Stomach (tissue), 4 donors: ENCODE data around the gene ALG8.

ENCODE experiments used
- EP300 ChIP-seq: sonication (generic); formaldehyde crosslinking; IDR thresholded peaks from one replicate; pipeline ENCODE4 v1.6.1; 2017; ENCODE audit warnings: antibody characterized with exemption
- POLR2A ChIP-seq, 4 donors: fragments of 450-650 bp; IDR thresholded peaks; one replicate each; pipeline ENCODE4 v1.6.1; 2016; ENCODE audit warnings: antibody characterized with exemption in 4 of 4, control low read depth in 2 of 4, mild to moderate bottlenecking in 1 of 4, moderate library complexity in 1 of 4
- TF ChIP-seq, protein P1 (sequence below), 7 experiments: fragments of 450-650 bp in 4 of 7; fragments of 200-600 bp in 3 of 7; sonication (generic) in 3 of 7; IDR thresholded peaks; one replicate each; pipeline ENCODE4 v1.5.1; 2016 to 2019; ENCODE audit warnings: antibody characterized with exemption in 7 of 7, control low read depth in 2 of 7, mild to moderate bottlenecking in 1 of 7

DNA sequence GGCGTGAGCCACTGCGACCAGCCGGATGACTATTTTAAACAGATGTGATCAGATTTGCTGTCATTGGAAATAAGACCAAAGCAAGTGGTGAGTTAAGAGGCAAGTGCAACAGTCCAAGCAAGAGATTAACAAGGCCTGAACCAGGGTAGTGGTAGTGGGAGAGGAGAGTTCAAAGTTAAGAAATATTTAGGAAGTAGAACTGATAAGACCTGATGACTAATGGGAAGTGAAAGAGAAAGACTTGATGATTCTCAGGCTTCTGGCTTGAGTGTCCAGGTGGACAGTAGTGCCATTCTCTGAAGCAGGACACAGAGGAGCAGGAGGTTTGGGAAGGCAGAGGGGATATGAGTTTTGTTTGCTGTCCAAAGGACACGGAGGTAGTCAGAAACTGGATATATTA, 67.0 kb downstream of the ALG8 start:
- TF ChIP-seq POLR2A (IDR thresholded peaks at IDR 0.05) (no peak), EP300 (no peak)
- TF ChIP-seq, protein P1, sequence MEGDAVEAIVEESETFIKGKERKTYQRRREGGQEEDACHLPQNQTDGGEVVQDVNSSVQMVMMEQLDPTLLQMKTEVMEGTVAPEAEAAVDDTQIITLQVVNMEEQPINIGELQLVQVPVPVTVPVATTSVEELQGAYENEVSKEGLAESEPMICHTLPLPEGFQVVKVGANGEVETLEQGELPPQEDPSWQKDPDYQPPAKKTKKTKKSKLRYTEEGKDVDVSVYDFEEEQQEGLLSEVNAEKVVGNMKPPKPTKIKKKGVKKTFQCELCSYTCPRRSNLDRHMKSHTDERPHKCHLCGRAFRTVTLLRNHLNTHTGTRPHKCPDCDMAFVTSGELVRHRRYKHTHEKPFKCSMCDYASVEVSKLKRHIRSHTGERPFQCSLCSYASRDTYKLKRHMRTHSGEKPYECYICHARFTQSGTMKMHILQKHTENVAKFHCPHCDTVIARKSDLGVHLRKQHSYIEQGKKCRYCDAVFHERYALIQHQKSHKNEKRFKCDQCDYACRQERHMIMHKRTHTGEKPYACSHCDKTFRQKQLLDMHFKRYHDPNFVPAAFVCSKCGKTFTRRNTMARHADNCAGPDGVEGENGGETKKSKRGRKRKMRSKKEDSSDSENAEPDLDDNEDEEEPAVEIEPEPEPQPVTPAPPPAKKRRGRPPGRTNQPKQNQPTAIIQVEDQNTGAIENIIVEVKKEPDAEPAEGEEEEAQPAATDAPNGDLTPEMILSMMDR (IDR thresholded peaks at IDR 0.05): no peak
